ENCODE measurements around the gene PELI1.
"Not testable (repeated sequence)": the region's sequence is repeated elsewhere in the genome, so short reads cannot be mapped to it uniquely, and the experiment has no call there.

Gene PELI1

DNA sequence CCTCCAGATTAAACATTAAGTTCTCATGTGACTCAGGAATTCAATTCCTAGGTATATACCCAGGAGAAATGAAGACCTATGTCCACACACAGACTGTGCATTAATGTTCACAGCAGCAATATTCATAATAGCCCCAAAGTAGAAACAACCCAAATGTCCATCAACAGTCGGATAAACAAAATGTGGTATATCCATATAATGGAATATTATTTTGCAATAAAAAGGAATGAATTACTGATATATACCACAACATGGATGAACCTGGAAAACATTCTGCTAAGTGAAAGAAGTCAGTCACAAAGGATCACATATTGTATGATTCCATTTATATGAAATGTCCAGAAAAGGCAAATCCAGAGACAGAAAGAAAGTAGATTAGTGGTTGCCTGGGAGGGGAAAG is 20.5 kb downstream of the PELI1 start:
- DNase-seq (ENCODE audit: low read depth), result no peak

DNA sequence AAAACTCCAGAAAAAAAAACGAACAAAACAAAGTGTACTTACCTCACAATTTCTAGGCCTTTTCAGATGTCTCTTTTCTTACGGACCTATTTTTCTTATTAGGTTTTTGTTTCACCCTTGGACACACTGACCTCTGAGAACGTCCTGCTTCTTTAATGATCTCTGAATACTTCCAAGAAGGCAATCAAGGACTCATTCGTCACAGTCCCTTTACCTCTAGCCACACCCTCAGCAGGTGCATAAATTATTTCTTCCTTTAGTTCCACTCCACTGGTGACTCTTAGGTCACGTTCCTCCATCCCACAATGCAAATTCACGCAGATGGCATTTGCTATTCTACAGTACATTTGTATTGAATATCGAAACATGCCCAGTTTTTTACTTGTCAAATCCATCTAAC is 21.9 kb downstream of the PELI1 start:
- DNase-seq (ENCODE audit: low read depth), result no peak

DNA sequence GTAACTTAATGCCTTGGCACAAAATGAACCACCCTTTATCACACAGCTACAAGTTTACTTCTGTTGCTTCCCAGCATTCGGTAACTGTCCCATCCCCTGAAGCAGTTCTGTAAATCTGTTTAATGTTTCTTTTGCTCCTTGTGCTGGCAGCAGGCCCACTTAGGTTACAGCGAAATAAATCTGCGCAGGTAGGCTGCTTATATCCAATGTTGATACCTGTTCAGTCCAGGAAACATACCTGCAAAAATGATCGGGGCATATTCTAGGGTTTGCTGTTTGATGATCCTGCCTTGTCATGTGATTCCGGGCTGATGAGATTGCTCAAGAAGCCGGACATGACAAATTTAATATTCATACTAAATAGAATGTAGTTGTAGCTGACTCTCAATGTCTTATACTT is 23.3 kb downstream of the PELI1 start:
- no peak for DNase-seq (ENCODE audit: low read depth)

DNA sequence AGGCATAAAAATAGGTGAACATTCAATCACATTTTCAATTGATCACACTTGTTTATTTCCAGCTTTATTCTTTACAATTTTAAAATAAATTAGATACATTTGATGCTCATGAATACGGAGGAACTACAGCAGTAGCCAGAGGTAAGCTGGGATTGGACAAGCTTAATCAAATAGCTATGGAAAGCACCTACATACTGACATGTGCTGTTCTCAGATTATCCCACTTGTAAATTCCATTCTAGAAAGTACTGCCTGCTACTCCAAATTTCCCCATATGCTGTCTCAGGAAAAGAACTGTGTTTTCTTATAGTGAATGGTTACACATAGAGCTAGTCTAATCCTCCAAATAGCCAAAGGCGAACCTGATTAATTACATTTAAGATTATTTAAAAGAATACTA is 24.2 kb downstream of the PELI1 start:
- no peak for DNase-seq (ENCODE audit: low read depth)

DNA sequence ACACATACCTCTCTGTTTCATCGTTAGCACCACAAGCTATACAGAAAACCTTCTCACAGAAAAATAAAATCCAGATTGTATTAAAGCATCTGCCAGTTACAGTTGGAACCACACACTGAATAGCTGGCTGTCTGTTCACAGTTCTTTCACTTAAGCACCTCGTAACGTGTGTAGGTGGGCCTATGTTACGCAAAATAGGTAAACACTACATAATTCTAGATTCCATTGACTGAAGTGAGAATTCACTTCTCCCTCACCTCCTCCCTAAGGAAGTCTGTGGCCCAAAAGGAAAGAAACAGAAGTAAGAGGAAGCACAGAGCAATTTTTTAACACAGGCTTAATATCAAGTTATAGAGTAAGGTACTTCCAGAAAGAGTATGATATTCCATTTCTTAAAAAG is 24.9 kb downstream of the PELI1 start:
- DNase-seq (ENCODE audit: low read depth), result no peak

DNA sequence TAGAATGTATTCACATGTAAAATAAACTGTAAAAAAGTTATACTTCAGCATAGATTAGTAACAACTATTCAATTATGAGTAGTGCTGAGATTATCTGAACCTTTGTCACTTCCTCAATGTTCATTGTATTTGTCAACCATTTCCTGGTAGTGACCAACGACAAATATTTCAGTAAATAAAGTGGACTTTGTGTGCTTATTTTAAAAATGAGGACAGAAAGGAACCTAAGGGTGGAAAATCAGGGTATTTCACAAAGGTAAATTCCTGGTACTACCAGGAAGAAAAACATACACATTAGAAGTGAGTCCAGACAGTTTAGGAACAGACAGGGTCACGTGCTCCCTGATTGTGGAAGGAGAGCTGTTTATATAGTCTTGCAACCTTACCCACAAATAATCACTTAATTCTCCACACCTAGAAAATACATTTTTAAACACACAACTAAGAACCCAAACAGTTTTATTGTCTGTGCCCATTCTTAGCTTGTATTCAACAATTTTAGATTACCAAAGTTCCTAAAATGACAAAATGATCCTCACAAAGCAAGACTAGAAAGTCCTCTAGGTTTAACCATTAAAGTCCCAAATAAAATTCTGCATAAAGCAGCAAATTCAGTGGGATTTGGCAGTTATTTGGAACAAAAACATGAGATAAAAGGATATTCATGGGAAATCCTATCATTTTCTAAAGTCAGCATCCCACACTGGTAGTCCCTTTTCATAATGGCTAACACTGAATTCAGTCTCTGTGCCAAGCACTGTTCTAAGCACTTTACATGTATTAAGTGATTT is 28.2 kb downstream of the PELI1 start:
- no peak for DNase-seq (ENCODE audit: low read depth)

DNA sequence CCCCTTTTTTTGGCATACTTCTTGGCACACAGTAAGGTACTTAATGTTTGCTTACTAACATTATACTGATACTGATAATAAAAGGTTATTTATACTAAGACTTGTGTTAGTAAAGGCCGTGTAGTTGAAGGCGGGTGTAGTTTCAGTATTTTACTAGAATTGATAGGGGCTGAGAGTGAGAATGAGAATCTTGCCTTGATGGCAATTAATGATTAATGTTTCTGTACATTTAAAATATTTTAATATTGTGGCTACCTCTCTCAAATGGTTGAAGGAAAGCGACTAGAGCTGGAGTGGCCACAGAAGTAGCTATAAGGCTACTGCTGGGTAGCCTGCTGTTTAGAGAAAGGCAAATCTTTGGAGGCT is 29.3 kb downstream of the PELI1 start:
- DNase-seq (ENCODE audit: low read depth), result no peak

DNA sequence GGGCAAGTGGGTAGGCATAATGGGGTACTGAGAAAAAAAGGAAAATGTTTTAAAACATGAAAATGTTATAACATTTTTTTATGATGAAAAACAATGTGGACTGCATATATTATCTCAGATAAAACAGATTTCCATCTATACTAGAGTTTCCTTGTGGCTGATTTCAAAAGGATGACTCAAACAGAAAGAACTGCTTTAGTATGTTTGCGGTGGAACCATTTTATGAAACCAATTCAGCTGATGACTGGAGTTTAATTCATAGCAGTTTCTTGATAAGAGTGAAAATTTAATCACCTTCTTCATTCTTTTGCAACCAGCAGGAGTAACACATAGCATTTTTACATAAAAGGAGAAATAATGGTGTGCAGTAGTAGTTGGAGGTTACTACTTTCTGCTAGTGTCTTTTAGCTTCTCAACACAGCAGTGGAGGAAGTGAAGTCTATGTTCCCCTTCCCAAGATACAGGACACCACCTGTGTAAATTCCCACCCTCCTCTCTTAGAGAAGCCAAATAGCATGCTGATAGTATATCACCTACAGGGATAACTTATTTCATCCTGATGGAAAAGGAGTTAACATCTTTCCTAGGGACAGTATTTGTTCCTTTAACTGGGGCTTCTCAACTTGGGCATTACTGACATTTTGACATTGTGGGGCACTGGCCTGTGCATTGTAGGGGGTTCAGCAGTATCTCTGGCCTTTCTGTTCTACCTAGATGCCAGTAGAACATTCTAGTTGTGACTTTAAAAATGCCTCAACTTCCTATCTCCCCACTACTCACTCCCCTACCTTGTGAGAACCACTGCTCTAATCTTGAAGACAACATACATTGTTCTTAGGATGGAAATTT is 29.9 kb downstream of the PELI1 start:
- DNase-seq (ENCODE audit: low read depth), result no peak

DNA sequence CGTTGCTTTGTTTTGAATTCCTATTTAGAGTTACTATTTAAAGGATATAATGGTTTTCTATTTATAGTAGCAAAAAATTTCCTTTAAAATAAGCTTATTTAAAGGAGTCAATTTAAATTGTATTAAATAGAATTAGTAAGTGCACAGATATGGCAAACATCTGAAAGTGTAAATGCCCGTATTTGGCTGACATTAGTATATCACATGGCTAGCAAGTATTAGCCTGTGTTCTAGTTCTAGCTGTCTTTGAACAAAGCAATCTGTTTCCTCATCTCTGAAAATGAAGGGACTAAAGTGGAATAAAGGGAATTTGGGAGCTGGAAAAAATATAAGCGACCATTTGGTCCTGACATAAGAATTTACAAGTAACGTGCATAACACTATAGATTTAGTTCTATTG is 32.2 kb downstream of the PELI1 start:
- DNase-seq (ENCODE audit: low read depth), result no peak

DNA sequence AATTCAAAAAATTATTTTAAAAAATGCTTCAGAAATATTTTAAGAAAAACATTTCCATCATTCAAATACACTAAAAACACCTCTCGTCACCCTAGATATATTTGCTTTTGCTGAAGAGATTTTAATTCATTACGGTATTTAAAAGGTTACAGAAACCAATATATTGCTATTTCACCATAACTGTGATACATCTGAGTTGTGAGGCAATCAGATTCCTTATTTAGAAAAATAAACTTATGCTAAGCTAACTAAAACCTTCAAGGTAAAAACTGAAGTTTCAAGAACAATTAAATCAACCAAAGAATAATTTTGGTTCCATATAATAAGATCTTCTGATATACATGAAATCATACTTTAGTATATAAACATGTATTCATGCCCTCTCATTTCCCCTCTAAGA is 32.8 kb downstream of the PELI1 start:
- no peak for DNase-seq (ENCODE audit: low read depth)

DNA sequence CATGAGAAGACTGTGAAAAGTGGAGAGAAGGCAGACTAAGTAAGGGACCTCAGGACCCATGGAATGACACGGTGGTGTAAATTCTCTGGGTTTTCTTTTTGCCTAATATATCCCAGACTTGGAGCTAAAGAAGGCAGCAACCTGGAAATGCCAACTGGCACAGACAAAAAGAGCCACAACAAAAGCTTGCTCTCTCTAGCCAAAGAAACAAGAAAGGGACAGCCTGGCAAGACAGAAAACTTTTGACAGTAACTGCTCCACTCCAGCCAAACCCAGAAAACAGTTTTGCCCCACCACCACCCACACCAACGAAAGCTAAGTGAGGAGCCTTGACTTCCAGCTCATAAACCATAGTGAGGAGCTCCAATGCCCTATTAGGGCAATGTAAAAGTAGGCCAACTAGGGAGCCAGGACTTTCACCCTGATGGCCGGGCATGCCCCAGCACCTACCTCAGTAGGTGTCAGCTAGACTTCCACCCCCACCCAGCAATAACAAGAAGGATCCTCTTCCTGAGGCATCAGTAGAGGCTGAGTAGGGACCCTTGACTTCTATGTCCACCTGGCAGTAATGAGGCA is 35.5 kb downstream of the PELI1 start:
- no peak for DNase-seq (ENCODE audit: low read depth)

DNA sequence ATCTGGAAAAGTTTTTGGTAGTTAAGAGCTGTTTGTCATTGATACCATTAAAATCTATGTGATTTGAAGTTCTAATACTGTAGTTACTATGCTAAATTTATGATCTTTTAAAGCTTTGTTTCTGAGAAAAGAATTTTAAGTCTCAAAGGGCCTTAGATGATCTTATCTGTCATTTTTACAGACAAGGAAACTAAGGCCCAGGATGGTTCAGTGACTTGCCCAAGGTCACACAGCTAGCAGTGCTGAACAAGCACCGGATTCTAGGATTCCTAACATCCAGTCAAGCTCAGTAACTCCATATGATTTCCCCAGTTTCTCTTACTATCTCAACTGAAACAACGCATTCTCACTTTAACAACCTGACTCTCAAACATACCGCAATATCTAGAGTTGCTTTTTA is 37.7 kb downstream of the PELI1 start:
- DNase-seq (ENCODE audit: low read depth), result no peak

DNA sequence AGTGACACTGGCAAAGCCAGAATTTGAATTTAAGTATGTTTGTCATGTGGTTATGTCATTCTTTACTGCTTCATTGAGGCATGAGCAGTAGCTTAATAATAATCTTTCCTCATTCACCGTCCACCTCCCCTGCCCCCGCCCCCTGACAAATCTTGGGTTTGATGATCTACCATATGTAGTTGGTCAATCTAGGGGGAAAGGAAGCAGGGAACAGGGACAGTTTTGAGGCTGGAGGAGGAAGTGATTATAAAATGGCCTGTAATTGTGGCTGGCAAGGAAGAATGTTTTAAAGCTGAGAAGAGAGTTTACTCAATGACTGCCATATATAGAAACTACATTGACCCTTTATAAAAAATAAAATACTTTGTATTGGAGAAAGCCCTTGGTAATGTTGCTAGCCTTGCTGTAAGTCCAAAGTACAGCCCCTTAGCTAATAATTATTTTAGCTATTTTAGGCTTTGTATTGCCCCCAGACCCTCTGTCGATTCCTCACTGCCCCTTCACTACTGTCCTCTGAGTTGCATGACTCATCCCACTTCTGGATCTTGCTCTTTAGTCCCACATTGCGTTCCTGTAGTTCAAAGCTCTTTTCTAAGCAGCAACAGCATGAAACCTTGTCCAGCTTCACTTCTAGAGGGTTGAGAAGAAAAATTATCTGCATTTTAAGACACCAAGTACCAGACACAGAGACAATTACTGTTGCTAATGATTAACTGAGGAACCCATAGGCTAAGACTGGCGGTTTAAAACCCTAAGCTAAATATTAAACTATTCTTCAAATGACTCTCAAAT is 38.4 kb downstream of the PELI1 start:
- DNase-seq (ENCODE audit: low read depth), result no peak

DNA sequence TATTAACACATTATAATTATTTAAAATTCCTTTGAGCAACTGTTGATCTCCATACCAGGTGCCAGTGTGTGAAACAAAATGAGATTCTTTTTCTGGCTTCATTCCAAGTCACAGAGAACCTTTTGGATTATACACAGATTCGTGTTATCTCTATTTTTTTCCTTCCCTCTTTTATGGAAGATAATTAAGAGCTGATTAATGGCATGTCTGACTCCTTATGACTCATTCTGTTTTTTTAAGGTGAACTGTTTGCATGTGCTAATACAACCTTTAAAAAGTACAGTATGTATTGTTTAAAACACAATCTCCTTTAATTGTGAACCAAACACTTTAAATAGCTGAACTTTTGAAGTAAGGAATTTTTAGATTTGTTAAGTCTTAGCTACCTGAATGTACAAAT is 39.3 kb downstream of the PELI1 start:
- no peak for DNase-seq (ENCODE audit: low read depth)

DNA sequence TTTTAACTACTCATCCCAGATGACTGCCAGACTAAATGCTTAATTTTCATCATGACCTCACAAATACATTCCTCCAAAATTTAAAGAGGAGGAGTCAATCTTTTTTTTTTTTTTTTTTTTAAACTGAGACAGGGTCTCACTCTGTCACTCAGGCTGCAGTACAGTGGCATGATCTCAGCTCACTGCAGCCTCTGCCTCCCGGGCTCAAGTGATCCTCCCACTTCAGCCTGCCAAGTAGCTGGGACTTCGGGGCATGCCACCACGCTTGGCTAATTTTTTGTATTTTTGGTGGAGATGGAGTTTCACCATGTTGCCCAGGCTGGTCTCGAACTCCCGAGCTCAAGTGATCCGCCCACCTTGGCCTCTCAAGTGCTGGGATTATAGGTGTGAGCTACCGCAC is 41.5 kb downstream of the PELI1 start:
- DNase-seq (ENCODE audit: low read depth), result not testable (repeated sequence)

DNA sequence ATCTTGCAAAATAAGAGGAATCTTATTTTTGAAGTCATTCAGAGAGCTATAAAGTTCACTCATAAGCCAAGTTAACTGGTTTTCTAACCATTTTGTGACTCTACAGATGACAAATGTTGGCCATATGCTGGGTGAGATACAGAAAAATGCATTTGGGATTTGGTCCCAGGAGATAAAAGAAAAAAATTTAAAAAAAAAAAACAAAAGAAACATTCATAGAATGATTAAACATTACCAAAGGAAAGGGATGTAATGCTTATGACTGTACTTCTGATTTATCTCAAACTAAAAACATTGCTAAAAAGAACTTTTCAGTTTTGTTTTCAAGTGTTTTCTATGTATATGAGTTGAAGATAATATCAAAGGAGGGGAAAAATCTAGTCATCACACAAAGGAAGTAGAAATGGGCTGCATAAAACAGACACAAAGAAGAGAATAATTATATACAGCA is 43.1 kb downstream of the PELI1 start:
- no peak for DNase-seq (ENCODE audit: low read depth)

DNA sequence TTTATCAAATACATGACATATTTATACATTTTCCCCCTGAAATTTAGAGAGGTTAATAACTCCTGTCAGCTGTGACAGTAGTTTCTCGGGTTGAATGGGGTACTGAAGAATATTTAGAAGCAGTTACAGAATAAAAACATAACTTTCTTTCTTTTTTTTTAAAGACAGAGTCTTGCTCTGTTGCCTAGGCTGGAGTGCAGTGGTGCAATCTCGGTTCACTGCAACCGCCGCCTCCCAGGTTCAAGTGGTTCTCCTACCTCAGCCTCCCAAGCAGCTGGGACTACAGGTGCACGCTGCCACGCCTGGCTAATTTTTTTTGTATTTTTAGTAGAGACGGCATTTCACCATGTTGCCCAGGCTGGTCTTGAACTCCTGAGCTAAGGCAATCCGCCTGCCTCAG is 43.6 kb downstream of the PELI1 start:
- DNase-seq (ENCODE audit: low read depth), result not testable (repeated sequence)

DNA sequence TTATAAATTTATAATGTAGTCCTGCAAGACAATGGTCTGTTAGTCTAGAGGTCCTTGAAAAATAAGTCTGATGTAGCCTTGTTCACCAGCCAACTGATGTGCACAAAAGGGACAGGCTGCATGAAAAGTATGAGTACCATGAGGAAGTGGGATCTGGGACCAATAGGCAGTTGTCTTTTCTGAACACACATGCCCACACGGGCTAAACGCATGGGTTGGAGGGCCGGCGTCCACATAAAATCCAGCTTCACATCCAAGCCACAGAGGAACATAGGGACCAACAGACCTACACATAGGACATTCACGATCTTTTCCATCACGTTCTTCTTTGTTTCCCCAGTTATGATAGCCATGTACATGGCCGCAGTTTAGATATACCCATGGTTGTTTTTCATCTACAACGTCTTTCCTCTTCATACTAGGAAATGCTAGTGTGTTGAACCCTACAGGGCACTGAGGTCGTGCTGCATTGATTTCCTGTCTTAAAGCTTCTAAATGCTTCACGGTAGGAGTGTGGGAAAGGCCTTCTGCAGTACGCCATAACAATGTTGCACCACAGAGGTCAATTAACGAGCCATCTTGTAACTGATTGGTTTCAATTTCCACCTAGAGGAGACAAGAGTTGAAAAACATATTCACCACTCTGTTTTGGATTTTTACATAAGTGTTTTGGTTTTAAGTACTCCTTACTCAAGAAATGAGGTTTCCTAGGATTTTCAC is 49.4 kb downstream of the PELI1 start:
- DNase-seq (ENCODE audit: low read depth), result no peak

DNA sequence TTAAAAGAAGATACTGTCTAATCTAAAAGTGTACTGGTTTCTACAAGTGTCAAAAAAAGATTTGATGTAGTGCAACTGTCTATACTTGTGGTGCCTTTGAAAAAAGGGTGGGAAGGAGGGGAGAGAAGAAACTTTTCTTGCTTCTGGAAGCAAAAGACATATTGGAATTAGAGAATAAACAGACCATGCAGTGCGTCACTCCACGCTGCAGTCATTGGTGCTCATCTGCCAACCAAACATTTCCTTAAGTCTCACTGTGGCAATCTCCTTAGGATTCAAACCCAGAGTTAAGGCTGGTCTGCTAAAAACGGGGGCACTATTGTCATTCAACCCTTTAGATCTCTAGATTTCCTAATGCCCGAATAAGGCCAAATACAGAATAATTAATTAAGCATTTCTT is 50.9 kb downstream of the PELI1 start:
- no peak for DNase-seq (ENCODE audit: low read depth)

DNA sequence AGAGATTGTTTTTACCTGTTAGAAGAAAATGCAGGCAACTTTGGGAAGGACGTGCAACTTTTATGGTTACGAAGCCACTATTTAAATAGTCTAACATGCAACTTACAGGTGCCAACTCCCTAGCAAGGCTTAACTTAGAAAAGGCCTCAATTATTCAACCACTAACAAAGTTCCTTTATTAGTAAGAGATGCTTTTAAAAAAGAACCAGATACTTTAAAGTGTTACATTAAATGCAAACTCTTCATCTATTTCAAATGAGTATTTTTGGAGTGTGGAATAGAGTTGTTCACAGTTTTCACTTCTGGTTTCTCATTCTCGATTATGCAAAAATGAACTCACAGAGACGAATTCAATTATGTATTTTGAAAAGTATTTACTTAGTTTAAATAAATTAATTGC is 51.7 kb downstream of the PELI1 start:
- DNase-seq (ENCODE audit: low read depth), result no peak

DNA sequence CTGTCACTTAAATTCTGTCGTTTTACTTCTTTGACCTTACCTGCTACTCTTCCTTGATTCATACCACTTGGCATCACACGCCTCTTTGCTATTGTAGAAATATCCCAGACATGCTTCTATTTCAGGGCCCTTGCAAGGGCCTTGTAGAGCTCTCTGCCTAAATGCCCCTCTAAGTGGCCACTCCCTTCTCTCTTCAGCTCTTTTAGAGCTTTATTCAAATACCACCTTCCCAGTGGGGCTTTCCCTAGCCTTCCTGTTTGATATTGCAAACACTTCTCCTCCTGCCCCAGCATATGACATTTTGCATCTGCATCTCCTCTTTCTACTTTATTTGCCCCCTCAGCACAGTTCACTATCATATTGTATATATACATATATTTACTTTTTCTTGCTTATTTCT is 54.0 kb downstream of the PELI1 start:
- DNase-seq (ENCODE audit: low read depth), result no peak

Data from T-helper 22 cell (primary cell).